LNCaP clone FGC (cell line): Measurements from ENCODE around the gene DNAH7.
"Not testable (repeated sequence)": the region's sequence is repeated elsewhere in the genome, so short reads cannot be mapped to it uniquely, and the experiment has no call there.

Source experiments
- DNase-seq: peaks from one replicate; pipeline ENCODE4 v3.0.0-alpha.2; 2011; ENCODE audit warnings: low read depth
- H3K4me3 ChIP-seq: 2 replicates; pipeline ENCODE4 v1.5.1; 2011; ENCODE audit warnings: mild to moderate bottlenecking, low read depth, low read length, control low read depth
- CTCF ChIP-seq: IDR thresholded peaks from 2 replicates; pipeline ENCODE4 v1.5.1; 2012; ENCODE audit warnings: mild to moderate bottlenecking; ENCODE audit not compliant: control insufficient read depth, insufficient read depth; ENCODE audit errors: extremely low read depth

DNAH7 gene

DNA sequence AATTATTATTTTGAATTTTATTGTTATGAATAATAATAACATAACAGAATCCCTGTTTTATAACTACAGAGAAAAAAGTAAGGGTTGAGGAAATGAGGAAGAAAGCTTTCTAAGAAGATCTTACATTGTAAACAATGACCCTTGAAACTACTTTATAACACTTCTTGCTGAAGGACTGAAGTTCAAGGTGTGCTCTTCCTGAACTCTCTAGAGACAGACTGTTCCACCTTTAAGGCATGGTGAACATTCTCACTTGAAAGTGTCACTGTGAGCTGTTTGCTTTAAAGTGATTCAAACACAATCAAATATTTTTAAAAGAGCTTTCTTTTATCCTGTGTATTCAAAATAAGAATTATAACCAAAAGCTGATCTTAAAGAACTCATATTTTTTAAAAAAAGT is 131.5 kb downstream of the DNAH7 start:
- TF ChIP-seq CTCF = no peak
- DNase-seq = no peak

GRCh38 chr2:195934484-195934883 is 134.2 kb downstream of the DNAH7 start:
- DNase-seq = no peak
- no peak overlapping the region for H3K4me3 ChIP-seq
- no peak for TF ChIP-seq CTCF

More for the DNA sequence above, 131.5 kb downstream of the DNAH7 start:
- no peak overlapping the region for H3K4me3 ChIP-seq

DNA sequence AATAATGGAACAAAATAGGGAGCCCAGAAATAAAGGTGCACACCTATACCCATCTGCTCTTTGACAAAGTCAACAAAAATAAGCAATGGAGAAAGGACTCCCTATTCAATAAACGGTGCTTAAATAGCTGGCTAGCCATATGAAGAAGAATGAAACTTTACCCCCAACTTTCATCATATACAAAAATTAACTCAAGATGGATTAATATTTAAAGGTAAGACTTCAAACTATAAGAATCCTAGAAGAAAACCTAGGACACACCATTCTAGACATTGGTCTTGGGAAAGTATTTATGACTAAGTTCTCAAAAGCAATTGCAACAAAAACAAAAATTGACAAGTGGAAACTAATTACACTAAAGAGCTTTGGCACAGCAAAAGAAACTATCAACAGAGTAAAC is 139.1 kb downstream of the DNAH7 start:
- no peak for TF ChIP-seq CTCF
- H3K4me3 ChIP-seq = no peak overlapping the region
- DNase-seq = no peak

GRCh38 chr2:195925120-195925519 is 143.5 kb downstream of the DNAH7 start:
- TF ChIP-seq CTCF = no peak
- DNase-seq = no peak
- H3K4me3 ChIP-seq = no peak overlapping the region

DNA sequence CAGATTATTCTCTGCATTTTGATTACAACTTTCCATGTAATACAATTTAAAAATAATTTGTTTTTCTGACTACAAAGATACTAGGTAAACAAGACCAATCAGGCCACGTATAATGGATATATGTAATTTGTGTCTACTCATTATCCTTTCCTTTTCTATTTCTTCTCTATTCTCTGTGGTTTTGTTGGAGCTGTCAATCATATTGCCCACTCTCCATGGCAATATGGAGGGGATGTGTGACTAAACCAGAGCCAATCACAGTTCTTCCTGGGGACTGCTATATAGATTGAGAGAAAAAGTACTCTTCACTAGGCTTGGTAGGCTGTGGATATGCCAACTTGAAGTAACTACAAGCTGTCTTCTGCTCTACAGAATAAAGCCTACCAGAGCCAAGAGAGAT is 144.7 kb downstream of the DNAH7 start:
- DNase-seq = no peak
- H3K4me3 ChIP-seq = no peak overlapping the region
- TF ChIP-seq CTCF = no peak

- H3K4me3 ChIP-seq, DNase-seq: not testable (repeated sequence)
These were observed 151.5 kb downstream of the DNAH7 start for GRCh38 chr2:195917021-195917600.

GRCh38 chr2:195912079-195912478 is 156.6 kb downstream of the DNAH7 start:
- no peak for DNase-seq
- no peak for TF ChIP-seq CTCF
- no peak overlapping the region for H3K4me3 ChIP-seq

GRCh38 chr2:195910570-195910969 is 158.1 kb downstream of the DNAH7 start:
- DNase-seq = no peak
- no peak overlapping the region for H3K4me3 ChIP-seq
- no peak for TF ChIP-seq CTCF
